ENCODE results near the gene WDTC1. TPM values are rescaled to one million over a fixed set of nuclear protein-coding genes. Genes with fewer than 3 reads are reported as not detected.
"Not testable (repeated sequence)": the region's sequence is repeated elsewhere in the genome, so short reads cannot be mapped to it uniquely, and the experiment has no call there.

Gene WDTC1
- polyA plus RNA-seq, 2 of the 4 experiments (the other 2 are of a cell fraction): 3.8 to 6.9 TPM

GRCh38 chr1:27289125-27289524 lies 54.7 kb downstream of the WDTC1 start:
- CTCF ChIA-PET; H3K4me2 ChIP-seq; POLR2A ChIA-PET; H3K4me1 ChIP-seq; FAIRE-seq; DNase-seq (ENCODE audit: low read depth in 1 of 2, low spot score in 1 of 2); H3K4me3 ChIP-seq; H3K9me3 ChIP-seq; H3K27ac ChIP-seq; ATAC-seq: not testable (repeated sequence)
- 97% methylated on average over 7 of the region's 29 CpGs for WGBS (ENCODE audit: missing lambda C conversion rate)

- FAIRE-seq: no peak
- H3K9me3 ChIP-seq: no peaks in the 10 kb centered on the region
- DNase-seq (ENCODE audit: low read depth in 1 of 2, low spot score in 1 of 2): no peak
- ChIA-PET CTCF (interaction anchor here (1.0 to 2.2 kb wide), 3 partner anchors 10 to 245 kb away, joined by 3 to 11 read pairs (median 8); no protein-coding TSS in a partner anchor), POLR2A (no interaction called here)
- no peak overlapping the region for H3K27ac ChIP-seq
- H3K4me1 ChIP-seq: no peaks in the 10 kb centered on the region
- no peak for TF ChIP-seq HOXB5 (CRISPR knock-in tag; IDR thresholded peaks at IDR 0.05)
- no peak for TF ChIP-seq NFE2L2 (conservative IDR thresholded peaks at IDR 0.05; ENCODE audit: low read length)
- TF ChIP-seq JUN (IDR thresholded peaks at IDR 0.05): no peak
- TF ChIP-seq HMGXB4 (CRISPR knock-in tag; IDR thresholded peaks at IDR 0.05; ENCODE audit: borderline replicate concordance): no peak
- TF ChIP-seq RCOR1 (IDR thresholded peaks at IDR 0.05; ENCODE audit: low read depth, low read length): no peak
- no peak for TF ChIP-seq TFCP2L1 (CRISPR knock-in tag; IDR thresholded peaks at IDR 0.05)
- TF ChIP-seq EHMT2 (IDR thresholded peaks at IDR 0.05; ENCODE audit: low read depth): no peak
- no peak for TF ChIP-seq MAFK (IDR thresholded peaks at IDR 0.05; ENCODE audit: partially characterized antibody)
- TF ChIP-seq HDAC2 (IDR thresholded peaks at IDR 0.05): no peak
- TF ChIP-seq HES2 (IDR thresholded peaks at IDR 0.05): no peak
- no peak for TF ChIP-seq RFX5 (IDR thresholded peaks at IDR 0.05)
- no peak for TF ChIP-seq NPAS2 (CRISPR knock-in tag; IDR thresholded peaks at IDR 0.05; ENCODE audit: borderline replicate concordance)
- TF ChIP-seq SREBF2 (IDR thresholded peaks at IDR 0.05): no peak
- TF ChIP-seq FOXS1 (CRISPR knock-in tag; IDR thresholded peaks at IDR 0.05): no peak
- no peak for TF ChIP-seq USF2 (IDR thresholded peaks at IDR 0.05)
- no peak for TF ChIP-seq CBX8 (IDR thresholded peaks at IDR 0.05)
- no peak for TF ChIP-seq CTCF (IDR thresholded peaks at IDR 0.05)
- no peak overlapping the region for H3K4me2 ChIP-seq
- H3K4me3 ChIP-seq: no peak overlapping the region
- no peak for ATAC-seq
- WGBS (ENCODE audit: missing lambda C conversion rate): 72% methylated on average over 3 of the region's 3 CpGs
These were observed 56.1 kb downstream of the WDTC1 start for GRCh38 chr1:27290581-27290980.

GRCh38 chr1:27292106-27292505 lies 57.7 kb downstream of the WDTC1 start:
- ChIA-PET CTCF (interaction anchor here (0.7 to 2.2 kb wide), 3 partner anchors 8 to 190 kb away, joined by 3 to 11 read pairs (median 3); no protein-coding TSS in a partner anchor), POLR2A (no interaction called here)
- H3K4me1 ChIP-seq: no peaks in the 10 kb centered on the region
- H3K4me2 ChIP-seq: no peak overlapping the region
- ATAC-seq (no peak), FAIRE-seq (no peak), DNase-seq (ENCODE audit: low read depth in 1 of 2, low spot score in 1 of 2) (no peak)
- H3K27ac ChIP-seq: no peak overlapping the region
- WGBS (ENCODE audit: missing lambda C conversion rate): 92% methylated on average over 3 of the region's 5 CpGs
- H3K4me3 ChIP-seq: no peak overlapping the region
- H3K9me3 ChIP-seq: no peaks in the 10 kb centered on the region
- TF ChIP-seq ATOH8 (CRISPR knock-in tag; IDR thresholded peaks at IDR 0.05; ENCODE audit: low read depth) (no peak), REST (IDR thresholded peaks at IDR 0.05) (no peak), CHD4 (IDR thresholded peaks at IDR 0.05; ENCODE audit: borderline replicate concordance) (no peak), HEYL (CRISPR knock-in tag; IDR thresholded peaks at IDR 0.05) (no peak), NFE2L2 (conservative IDR thresholded peaks at IDR 0.05; ENCODE audit: low read length) (no peak), EHF (CRISPR knock-in tag; IDR thresholded peaks at IDR 0.05) (no peak), SMC3 (IDR thresholded peaks at IDR 0.05) (no peak), POLR2AphosphoS2 (conservative IDR thresholded peaks at IDR 0.05; ENCODE audit: low read length) (no peak), MAFK (IDR thresholded peaks at IDR 0.05; ENCODE audit: partially characterized antibody) (no peak), KDM1A (IDR thresholded peaks at IDR 0.05; ENCODE audit: low read depth) (no peak), PHF8 (IDR thresholded peaks at IDR 0.05; ENCODE audit: borderline replicate concordance, low read depth) (no peak), HOXB13 (CRISPR knock-in tag; IDR thresholded peaks at IDR 0.05; ENCODE audit: low read depth) (no peak)

Data from A549 (cell line).